Stimulated activated CD8-positive, alpha-beta memory T cell treated with anti-CD3 and anti-CD28 coated beads, Interleukin-2, amount 100 ng/mL, for 48 hours (primary cell): ENCODE data around the gene PCSK6.

Experiments
- DNase-seq, 2 donors: peaks; one replicate each; pipeline ENCODE4 v3.0.0-alpha.2; 2020; ENCODE audit warnings: low read depth in 2 of 2

The PCSK6 gene

DNA sequence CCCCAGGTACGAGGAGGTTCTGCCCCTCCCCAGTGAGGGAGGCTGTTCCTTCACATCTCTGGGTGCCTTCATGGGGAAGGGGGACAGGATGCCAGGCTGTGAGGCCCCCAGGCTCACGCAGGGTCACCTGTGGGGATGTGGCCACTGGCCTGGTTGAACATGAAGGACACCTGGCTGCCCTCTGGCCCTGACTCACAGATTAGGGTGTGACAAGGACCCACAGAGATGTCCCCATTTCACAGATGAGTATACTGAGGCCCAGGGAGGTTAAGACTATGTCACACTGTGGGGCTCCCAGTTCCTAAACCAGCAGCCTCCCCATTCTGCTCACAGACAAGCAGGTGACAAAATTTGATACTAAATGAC, 42.4 kb downstream of the PCSK6 start:
- DNase-seq, result no peak

DNA sequence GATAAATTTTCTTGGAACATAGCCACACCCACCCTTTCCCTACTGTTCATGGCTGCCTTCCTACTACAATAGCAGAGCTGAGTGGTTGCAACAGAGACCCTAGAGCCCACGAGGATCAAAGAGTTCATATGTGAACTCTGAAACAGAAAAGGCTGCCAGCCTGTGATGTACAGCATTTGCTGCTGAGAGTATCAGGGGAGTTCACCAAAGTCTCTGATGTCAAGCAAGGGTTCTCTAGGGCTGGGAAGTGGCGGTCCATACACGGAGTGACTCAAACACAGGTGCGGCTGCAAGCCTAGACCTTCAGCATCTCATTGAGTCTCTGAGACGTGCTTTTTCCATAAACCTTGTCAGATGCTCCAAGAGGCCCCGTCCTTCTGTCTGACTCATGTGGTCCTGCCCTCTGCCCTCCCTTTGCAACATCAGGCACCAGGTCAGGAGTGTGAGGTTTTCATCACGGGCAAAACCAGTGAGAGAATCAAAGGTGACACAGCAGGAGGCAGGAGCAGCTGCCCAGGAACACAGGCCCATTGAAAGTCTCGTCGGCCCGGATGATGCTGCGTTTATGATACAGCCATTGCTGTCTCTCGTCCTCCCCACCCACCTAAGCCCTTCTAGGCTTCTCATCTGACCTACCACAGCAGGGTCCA, 42.9 kb downstream of the PCSK6 start:
- DNase-seq, result no peak

GRCh38 chr15:101445562-101446517, 43.7 kb downstream of the PCSK6 start:
- DNase-seq, result no peak

GRCh38 chr15:101444807-101445508, 44.5 kb downstream of the PCSK6 start:
- DNase-seq, result no peak

DNA sequence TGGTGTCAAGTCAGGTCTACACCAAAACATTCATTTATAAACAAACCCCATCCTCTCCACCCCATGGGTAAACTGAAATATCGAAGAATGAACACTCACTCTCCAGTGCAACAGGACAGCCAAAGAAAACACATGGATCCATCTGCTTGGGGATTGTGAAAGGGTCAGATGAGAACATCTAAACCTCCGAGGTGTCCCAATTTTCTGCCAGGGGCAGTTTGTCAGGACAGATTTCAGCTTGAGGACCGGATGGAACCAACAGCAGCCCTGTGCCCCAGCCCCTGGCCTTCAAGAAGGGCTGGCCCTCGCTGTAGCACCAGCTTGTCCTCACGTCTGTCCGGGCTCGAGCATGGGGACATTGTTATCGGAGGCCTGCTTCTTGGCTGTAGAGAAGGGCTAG, 45.5 kb downstream of the PCSK6 start:
- no peak for DNase-seq

GRCh38 chr15:101442272-101442671, 47.2 kb downstream of the PCSK6 start:
- DNase-seq, result no peak

DNA sequence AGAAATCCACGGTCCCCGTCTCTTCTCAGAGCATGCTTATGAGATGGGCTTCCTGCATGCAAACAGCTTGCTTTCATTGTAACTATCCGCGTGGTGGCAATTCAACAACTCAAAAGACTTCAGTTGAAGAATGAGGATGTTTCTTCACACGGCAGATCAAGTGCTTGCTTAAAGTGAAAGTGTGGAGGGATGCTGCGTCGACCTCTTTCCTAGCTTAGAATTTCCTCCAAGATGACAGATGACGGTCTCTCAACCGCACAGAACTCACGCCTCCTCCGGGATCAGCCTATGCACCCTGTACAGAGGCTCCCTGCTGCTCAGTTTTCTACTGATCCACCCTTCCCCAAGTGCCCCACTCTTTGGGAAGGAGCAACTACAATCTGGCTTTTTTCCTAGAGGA, 47.8 kb downstream of the PCSK6 start:
- no peak for DNase-seq

GRCh38 chr15:101440846-101441590, 48.5 kb downstream of the PCSK6 start:
- no peak for DNase-seq

DNA sequence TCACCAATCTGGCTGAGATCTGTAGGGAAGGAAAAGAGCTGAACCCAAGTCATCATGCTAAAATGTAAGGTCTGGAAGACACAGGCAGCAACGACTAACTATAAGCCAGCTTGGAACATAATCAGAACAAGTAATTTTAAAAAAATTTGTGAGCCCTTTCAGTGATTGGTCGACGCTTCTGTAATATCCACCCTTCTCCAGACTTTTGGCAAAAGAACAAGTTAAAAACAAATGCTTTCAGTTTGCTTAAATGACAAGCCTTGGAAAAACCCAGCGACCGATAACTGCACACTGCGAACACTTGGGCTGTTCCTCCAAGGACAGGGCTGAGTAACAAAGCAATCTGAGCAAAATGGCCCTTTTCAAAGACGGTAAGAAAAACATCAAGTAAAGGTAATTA, 49.6 kb downstream of the PCSK6 start:
- no peak for DNase-seq

DNA sequence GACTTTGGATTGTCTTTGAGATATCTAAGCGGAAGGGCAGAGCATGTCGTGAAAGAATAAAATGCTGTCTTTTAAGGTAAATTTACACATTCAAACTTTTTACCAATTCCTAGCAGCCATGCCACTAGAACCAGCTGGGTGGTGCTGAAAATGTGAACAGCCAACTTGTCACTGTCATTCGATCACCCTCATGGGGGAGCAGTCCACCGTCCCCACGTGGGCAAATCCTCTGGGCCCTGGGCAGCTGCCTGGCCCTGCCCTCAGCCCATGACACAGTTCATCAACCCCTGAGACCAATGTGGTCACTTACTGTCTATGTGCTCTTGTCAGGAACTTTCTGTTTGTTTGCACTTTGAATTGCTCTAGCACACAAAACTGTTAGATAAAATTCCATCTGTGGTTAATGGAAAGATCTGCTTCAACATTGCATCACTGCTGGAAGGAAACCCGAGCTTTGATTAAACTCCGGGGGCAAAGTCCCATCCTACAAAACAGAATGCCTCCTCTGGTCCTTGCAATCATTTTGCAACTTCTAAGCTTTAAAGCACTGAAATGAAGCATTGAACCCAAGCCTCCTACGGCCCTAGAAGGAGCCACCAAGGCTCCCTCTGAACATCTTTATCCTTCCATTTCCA, 50.1 kb downstream of the PCSK6 start:
- no peak for DNase-seq

DNA sequence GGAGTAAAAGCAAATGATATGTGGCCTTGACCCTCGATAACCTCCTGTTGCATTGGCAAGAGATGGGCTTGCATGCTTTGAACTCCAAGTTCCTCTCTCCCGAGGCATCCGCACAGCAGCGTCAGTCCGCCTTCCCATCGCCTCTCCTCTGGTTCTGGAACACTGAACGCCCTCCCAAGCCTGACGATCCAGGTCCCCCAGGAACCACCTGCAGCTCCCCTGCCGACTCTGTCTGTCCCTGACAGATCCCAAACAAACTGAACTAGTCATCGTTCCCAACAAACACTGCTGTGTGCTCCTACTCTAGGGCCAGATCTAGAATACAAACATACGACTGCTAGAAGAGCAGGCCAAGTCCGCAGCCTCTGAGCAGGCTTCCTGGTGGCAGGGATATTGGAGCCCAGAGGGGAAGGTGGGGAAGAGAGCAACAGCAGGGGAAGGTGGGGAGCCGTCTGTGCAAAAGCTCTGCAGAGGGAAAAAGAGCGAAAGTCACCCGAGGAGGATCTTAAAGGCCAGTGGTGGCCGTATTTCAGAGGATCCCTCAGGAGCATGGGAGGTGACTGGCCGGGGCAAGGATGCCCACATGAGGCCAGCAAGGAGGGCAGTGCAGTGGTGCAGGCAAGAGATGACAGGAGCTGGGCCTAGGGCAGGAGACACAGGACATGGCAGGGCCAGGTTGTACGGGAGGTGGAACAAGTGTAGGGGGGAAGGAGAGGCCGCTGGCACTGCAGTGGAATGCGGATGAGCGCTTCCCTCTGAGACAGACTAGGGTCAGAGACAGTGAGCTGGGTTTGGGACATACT, 50.8 kb downstream of the PCSK6 start:
- no peak for DNase-seq

GRCh38 chr15:101437618-101438481, 51.7 kb downstream of the PCSK6 start:
- no peak for DNase-seq

DNA sequence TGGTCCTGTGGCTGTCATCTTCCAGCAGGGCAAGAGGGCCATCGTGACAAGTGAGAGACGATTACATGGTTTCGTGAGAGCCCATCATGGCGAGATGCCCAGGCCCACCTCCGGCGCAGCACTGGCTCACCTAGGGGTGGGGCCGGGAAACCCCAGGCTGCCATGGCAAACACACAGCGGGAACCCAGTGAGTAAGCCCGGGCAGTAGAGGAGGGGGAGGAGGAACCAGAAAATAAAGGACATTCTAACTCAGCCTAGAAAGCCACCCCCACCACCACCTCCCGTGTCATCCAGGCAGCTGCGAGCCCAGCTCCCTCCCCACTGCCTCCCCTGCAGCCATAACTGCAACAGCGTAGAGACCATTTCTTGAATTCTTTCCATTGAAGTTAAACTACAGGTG, 52.3 kb downstream of the PCSK6 start:
- no peak for DNase-seq

GRCh38 chr15:101436526-101436925, 53.0 kb downstream of the PCSK6 start:
- DNase-seq, result no peak

DNA sequence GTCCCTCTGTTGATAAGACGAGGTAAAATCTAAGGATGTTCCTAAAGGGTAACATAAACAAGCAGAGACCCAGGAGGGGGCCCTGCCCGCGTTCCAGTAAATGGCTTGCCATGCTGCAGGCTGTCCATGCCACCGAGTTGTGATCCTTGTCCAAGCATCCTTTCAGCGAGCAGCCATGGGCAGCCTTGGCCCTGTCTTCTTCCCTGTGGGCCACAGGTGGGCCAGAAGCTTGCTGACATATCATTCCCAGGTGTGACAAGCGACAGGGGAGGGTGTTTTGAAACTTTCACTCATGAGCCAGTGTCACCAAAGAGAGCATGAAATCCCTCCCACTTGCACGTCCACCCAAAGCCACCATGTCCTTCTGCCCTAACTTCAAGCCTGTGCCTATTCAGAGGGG, 53.7 kb downstream of the PCSK6 start:
- no peak for DNase-seq

DNA sequence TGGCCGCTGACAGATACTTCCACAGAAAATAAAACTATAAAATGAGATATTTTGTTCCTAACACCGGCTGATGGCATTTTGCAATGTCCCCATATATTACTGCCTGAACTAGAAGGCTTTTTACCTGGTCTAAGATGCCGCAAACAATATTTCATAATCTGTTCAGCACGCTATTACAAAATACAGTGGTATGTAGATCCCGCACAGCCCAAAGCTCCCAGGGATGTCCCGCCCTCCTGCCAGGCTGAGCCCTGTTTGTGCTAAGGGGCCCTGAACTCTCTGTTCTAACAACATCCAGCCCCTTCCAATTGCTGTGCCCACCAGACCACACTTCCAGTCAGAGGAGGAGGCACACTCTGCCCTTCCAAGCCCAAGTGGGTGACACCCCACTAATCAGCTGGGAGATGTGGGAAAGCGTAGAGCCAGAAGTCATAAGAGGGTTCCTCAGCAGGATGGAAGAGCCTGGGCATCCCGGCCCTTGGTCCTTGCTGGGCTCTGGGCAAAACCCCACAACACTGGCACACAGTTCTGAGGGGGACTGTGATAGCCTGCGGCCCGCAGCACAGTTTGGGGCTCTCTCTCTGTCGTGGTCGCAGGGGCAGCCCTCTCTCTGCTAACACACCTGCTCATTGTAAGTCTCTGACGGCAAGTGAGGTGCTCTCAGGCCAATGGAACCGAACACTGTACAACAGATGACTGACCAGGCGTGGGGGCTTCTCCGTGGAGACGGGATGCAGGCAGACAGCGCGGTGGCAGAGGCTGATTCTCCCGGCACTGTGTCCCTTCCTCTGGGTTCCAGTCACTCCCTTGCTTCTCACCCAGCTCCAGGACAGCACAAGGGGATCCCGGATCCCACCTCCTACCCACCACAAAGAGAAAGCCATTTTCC, 55.2 kb downstream of the PCSK6 start:
- DNase-seq, result no peak

DNA sequence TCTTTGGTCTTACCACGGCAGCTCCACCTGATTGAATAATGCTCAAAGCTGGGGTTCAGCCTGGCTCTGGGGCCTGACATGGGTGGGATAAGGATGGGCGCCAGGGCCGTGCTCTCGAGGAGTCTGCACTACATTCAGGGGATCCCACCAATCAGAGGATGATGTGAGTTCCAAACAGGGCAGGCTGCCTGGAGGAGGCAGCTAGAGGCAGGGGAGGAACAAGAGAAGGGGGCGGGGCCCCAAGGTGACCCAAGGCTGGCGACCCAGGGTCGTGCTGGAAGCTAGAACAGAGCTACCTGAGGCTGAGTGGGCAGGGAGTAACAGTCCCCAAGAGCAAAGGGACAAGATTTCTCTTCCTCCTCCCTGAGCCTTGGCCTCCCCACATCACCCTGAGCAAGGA, 56.1 kb downstream of the PCSK6 start:
- DNase-seq, result no peak

- no peak for DNase-seq
Observed at GRCh38 chr15:101432982-101433381, 56.5 kb downstream of the PCSK6 start.

GRCh38 chr15:101431748-101432147, 57.8 kb downstream of the PCSK6 start:
- no peak for DNase-seq
